ENCODE data around the gene B4GALT1.

- TF ChIP-seq CTCF (IDR thresholded peaks at IDR 0.05 in 2 of 3, conservative IDR thresholded peaks at IDR 0.05 in 1 of 3; ENCODE audit: borderline replicate concordance in 1 of 3, insufficient read depth in 1 of 3, low read depth in 2 of 3, low read length in 2 of 3) (no peak), SP1 (IDR thresholded peaks at IDR 0.05; ENCODE audit: low read depth) (no peak), EZH2phosphoT487 (IDR thresholded peaks at IDR 0.05; ENCODE audit: borderline replicate concordance) (no peak), POLR2AphosphoS5 (IDR thresholded peaks at IDR 0.05; ENCODE audit: low read depth, low read length) (no peak), CEBPB (IDR thresholded peaks at IDR 0.05; ENCODE audit: low read depth) (no peak), MAX (IDR thresholded peaks at IDR 0.05) (no peak), POLR2A (IDR thresholded peaks at IDR 0.05; ENCODE audit: borderline replicate concordance, extremely low read depth, insufficient read depth, insufficient read length) (no peak), SIN3A (IDR thresholded peaks at IDR 0.05; ENCODE audit: low read depth) (no peak), SRF (IDR thresholded peaks at IDR 0.05; ENCODE audit: low read depth) (no peak)
Observed at GRCh38 chr9:33142535-33142934, 24.6 kb downstream of the B4GALT1 start.

Data from HCT116 (cell line).